Measurements from ENCODE around the gene AKR1E2. TPM values are rescaled to one million over a fixed set of nuclear protein-coding genes. Genes with fewer than 3 reads are reported as not detected.
A peak's percentile ranks its signal among the peaks of the same experiment; 100 is the strongest.

The AKR1E2 gene
- total and polyA plus RNA-seq, 2 of the 8 experiments (the other 6 are each of a cell fraction or from before 2014, with no cell fraction given), result 2.6 to 3.5 TPM

- Histone ChIP-seq H3K18ac (ENCODE audit: extremely low read depth, low read length) (no peak overlapping the region), H3K4ac (replicated peaks; ENCODE audit: insufficient read length, low read depth, low read length) (no peak overlapping the region), H2BK15ac (ENCODE audit: low read length) (no peak overlapping the region), H4K5ac (ENCODE audit: insufficient read length, low read depth, low read length) (no peak overlapping the region), H3K23me2 (ENCODE audit: low read depth, low read length) (peaks cover 4% of the 10 kb centered on the region; the same call in 1 of the 2 replicates), H3K4me2 (ENCODE audit: insufficient read depth in 1 of 2, low read depth in 2 of 2, low read length in 2 of 2) (0 out of 4 replicates have a peak overlapping the region, but pooled peaks of 1 of the 2 experiments have one; percentile 75), H3K4me1 (replicated peaks in 1 of 4; ENCODE audit: control insufficient read depth in 3 of 4, insufficient read depth in 4 of 4, low read length in 3 of 4) (no peaks in the 10 kb centered on the region; a peak in 2 of 7 replicates), H3K36me3 (ENCODE audit: control insufficient read depth in 2 of 4, insufficient read depth in 4 of 4, low read length in 3 of 4) (no peaks in the 10 kb centered on the region), H3K14ac (ENCODE audit: insufficient read length) (no peak overlapping the region), H2BK5ac (ENCODE audit: low read depth, low read length) (no peak overlapping the region), H2AK5ac (ENCODE audit: low read depth, low read length) (no peak overlapping the region), H3K56ac (replicated peaks; ENCODE audit: insufficient read length, low read depth, low read length) (no peak overlapping the region), H3K9ac (replicated peaks in 1 of 4; ENCODE audit: extremely low read depth in 1 of 4, low read depth in 3 of 4, low read length in 3 of 4) (no peak overlapping the region), H3K79me1 (ENCODE audit: low read depth, low read length) (no peaks in the 10 kb centered on the region), H4K20me1 (replicated peaks in 1 of 2; ENCODE audit: control insufficient read depth in 1 of 2, insufficient read depth in 2 of 2, low read length in 2 of 2) (no peaks in the 10 kb centered on the region), H3K4me3 (ENCODE audit: extremely low read depth in 1 of 4, insufficient read depth in 2 of 4, low read depth in 3 of 4, low read length in 4 of 4) (no peak overlapping the region), H3K9me3 (ENCODE audit: insufficient read depth in 2 of 2, low read depth in 1 of 2, low read length in 1 of 2) (peaks cover 0 to 7% of the 10 kb centered on the region in 2 experiments; a peak in 2 of 4 replicates), H2BK120ac (replicated peaks; ENCODE audit: low read depth, low read length) (no peak overlapping the region), H3K79me2 (ENCODE audit: control insufficient read depth in 1 of 2, insufficient read depth in 2 of 2, low read length in 2 of 2) (no peaks in the 10 kb centered on the region), H3K23ac (ENCODE audit: insufficient read length) (no peak overlapping the region), H2AFZ (ENCODE audit: low read length) (0 out of 2 replicates have a peak overlapping the region, but pooled peaks have one; percentile 35), H3K27me3 (replicated peaks in 1 of 4; ENCODE audit: control insufficient read depth in 3 of 4, extremely low read depth in 1 of 4, insufficient read depth in 3 of 4, low read length in 3 of 4) (peaks cover 4 to 19% (median 8%) of the 10 kb centered on the region in 4 experiments), H4K91ac (replicated peaks; ENCODE audit: insufficient read length, low read length) (no peak overlapping the region), H2BK12ac (ENCODE audit: low read depth, low read length) (no peak overlapping the region), H3K27ac (ENCODE audit: low read depth, low read length) (no peak overlapping the region), H2BK20ac (ENCODE audit: low read length) (no peak overlapping the region), H4K8ac (ENCODE audit: extremely low read depth, insufficient read depth, low read length) (no peak overlapping the region; the same call in 1 of the 2 replicates)
- no peak for FAIRE-seq
- TF ChIP-seq KDM1A (IDR thresholded peaks at IDR 0.05; ENCODE audit: borderline replicate concordance, low read length) (no peak), CBX5 (IDR thresholded peaks at IDR 0.05; ENCODE audit: low read depth, low read length) (no peak), ASH2L (IDR thresholded peaks at IDR 0.05; ENCODE audit: low read length) (no peak)
- POLR2A ChIA-PET (ENCODE audit: partially characterized antibody), result no interaction called here
- WGBS, 2 experiments (ENCODE audit: extremely low coverage in 1 of 2, insufficient coverage in 1 of 2, insufficient read length in 1 of 2, insufficient replicate concordance in 2 of 2, low coverage in 1 of 2, low lambda C conversion rate in 2 of 2, missing lambda C conversion rate in 1 of 2), result 92% methylated on average over 16 of the region's 16 CpGs; no CpG with 5 or more reads in 1 of the 2 experiments
- CTCF ChIA-PET (ENCODE audit: partially characterized antibody), result interaction anchor here (0.7 to 2.8 kb wide), 5 partner anchors 10 to 804 kb away, joined by 3 to 12 read pairs (median 5); no protein-coding TSS in a partner anchor
- peak in 1 of 2 experiments; percentile 46 for DNase-seq (ENCODE audit: low read depth in 1 of 2, low spot score in 2 of 2)
Measured at GRCh38 chr10:4825456-4825867, 545 bp upstream of the AKR1E2 start.
